ENCODE data around the gene ERC2. TPM values are rescaled to one million over a fixed set of nuclear protein-coding genes. Genes with fewer than 3 reads are reported as not detected.
A peak's percentile ranks its signal among the peaks of the same experiment; 100 is the strongest.
"Not testable (repeated sequence)": the region's sequence is repeated elsewhere in the genome, so short reads cannot be mapped to it uniquely, and the experiment has no call there.

Gene ERC2
- total RNA-seq, 4 donors from 2014 or later, result 0.81 to 2.9 (median 1.6) TPM

DNA sequence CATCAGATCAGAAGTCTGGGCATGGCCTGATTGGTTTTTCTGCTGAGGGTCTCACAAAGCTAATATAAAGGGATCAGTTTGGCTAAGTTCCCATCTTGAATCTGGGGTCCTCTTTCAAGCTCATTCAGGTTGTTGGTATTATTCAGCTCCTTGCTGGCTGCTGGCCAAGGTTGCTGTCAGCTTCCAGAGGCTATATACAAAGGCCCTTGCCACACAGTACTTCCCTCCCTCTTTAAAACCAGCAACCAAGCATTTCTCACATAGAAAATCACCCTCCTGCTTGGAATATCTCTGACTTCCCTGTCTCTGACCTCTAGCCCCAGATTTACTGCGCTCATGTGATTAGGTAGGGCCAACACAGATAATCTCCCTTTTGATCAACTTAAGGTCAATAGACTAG lies 442.9 kb downstream of the ERC2 start:
- WGBS, 2 donors (ENCODE audit: low coverage in 1 of 2), result 73 to 75% methylated on average over 1 of the region's 1 CpG
- TF ChIP-seq POLR2AphosphoS5 (IDR thresholded peaks at IDR 0.05), result no peak

DNA sequence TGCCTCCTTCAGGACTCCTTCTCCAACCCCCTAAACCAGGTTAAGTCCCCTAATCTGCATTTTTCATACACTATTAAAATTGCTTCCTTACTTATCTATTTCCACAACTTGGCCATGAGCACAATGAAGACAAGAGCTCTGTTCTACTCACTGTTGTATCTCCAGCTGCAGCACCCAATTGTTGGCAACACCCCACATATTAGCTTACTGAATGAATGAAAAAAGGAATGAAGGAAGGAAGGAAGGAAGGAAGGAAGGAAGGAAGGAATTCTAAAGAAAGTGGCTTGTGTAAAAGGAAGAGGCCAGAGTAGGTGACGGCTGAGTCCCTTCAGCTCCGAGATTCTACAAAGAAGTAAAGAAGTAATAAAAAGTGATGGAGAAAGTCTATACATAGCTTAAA lies 444.7 kb downstream of the ERC2 start:
- no peaks in the 10 kb centered on the region for H3K27me3 ChIP-seq
- H3K4me1 ChIP-seq, result no peaks in the 10 kb centered on the region
- no peak overlapping the region for H3K27ac ChIP-seq
- no peaks in the 10 kb centered on the region for H3K9me3 ChIP-seq
- no peak for ATAC-seq
- no peaks in the 10 kb centered on the region for H3K36me3 ChIP-seq
- WGBS, 2 donors (ENCODE audit: low coverage in 1 of 2), result 70 to 87% methylated on average over 2 of the region's 2 CpGs
- TF ChIP-seq POLR2A (IDR thresholded peaks at IDR 0.05) (no peak), POLR2AphosphoS5 (IDR thresholded peaks at IDR 0.05) (no peak), EP300 (IDR thresholded peaks at IDR 0.05) (no peak)
- TF ChIP-seq, protein P1, sequence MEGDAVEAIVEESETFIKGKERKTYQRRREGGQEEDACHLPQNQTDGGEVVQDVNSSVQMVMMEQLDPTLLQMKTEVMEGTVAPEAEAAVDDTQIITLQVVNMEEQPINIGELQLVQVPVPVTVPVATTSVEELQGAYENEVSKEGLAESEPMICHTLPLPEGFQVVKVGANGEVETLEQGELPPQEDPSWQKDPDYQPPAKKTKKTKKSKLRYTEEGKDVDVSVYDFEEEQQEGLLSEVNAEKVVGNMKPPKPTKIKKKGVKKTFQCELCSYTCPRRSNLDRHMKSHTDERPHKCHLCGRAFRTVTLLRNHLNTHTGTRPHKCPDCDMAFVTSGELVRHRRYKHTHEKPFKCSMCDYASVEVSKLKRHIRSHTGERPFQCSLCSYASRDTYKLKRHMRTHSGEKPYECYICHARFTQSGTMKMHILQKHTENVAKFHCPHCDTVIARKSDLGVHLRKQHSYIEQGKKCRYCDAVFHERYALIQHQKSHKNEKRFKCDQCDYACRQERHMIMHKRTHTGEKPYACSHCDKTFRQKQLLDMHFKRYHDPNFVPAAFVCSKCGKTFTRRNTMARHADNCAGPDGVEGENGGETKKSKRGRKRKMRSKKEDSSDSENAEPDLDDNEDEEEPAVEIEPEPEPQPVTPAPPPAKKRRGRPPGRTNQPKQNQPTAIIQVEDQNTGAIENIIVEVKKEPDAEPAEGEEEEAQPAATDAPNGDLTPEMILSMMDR (IDR thresholded peaks at IDR 0.05), result no peak
- no peak overlapping the region for H3K4me3 ChIP-seq

More for the DNA sequence above, 442.9 kb downstream of the ERC2 start:
- no peaks in the 10 kb centered on the region for H3K4me1 ChIP-seq
- no peak overlapping the region for H3K4me3 ChIP-seq
- no peaks in the 10 kb centered on the region for H3K27me3 ChIP-seq
- ATAC-seq, result no peak
- no peak overlapping the region for H3K27ac ChIP-seq
- no peaks in the 10 kb centered on the region for H3K9me3 ChIP-seq
- no peaks in the 10 kb centered on the region for H3K36me3 ChIP-seq

DNA sequence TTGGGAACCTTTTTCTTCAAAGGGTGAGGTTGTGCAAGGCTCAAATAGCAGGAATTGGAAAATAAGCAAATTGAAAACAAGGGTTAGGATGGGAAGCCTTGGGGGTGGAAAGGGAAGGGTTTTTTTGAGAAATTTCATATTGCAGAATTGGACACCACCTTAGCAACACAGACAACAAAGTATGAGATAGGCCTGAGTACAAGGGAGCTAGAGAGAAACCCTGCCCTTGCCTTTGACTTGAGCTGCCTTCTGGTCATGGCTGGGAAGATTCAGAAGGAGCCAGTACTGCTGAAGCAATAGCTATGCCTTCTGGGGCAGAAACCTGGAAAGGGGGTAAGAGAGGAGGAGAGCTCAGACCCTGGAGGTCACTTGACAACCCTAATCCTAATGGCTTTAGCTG lies 445.6 kb downstream of the ERC2 start:
- H3K27ac ChIP-seq, result no peak overlapping the region
- ATAC-seq, result peak; percentile 55
- TF ChIP-seq POLR2AphosphoS5 (IDR thresholded peaks at IDR 0.05), result no peak
- TF ChIP-seq POLR2A (IDR thresholded peaks at IDR 0.05), result no peak
- TF ChIP-seq, protein P1 (IDR thresholded peaks at IDR 0.05), result no peak
- TF ChIP-seq EP300 (IDR thresholded peaks at IDR 0.05), result no peak

DNA sequence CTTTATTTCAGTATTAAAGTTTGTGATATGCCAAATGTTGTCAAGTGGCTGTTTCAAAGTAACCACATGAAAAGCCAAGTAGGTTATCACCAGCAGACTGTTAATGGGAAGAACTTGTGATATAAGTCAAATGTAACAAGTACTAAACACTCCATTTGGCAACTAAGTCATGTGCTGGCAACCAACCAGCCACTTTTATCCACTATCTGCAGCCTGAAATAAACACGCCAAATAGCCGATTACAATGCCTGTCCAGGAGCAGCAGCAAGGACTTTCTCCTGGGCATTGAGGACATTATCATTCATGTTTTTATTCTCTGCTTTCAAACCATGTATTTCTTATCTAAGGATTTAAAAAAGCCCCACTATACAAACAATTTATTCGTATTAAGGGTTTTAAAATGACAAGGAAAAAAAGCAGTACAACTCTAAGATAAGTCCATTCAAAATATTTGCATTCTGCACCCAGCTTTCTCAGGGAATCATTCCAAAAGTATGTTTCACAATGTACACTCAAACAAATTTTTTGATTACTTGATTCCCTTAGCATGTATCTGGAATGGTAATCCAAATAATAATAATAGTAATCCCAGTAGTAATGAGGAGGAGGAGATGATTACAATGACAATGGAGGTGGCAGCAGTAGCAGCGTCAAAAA lies 448.6 kb downstream of the ERC2 start:
- Histone ChIP-seq H3K36me3 (no peaks in the 10 kb centered on the region), H3K27me3 (no peaks in the 10 kb centered on the region), H3K4me1 (no peaks in the 10 kb centered on the region), H3K9me3 (no peaks in the 10 kb centered on the region), H3K4me3 (no peak overlapping the region), H3K27ac (no peak overlapping the region)
- no peak for TF ChIP-seq EP300 (IDR thresholded peaks at IDR 0.05)
- TF ChIP-seq, protein P1 (IDR thresholded peaks at IDR 0.05), result no peak
- TF ChIP-seq POLR2AphosphoS5 (IDR thresholded peaks at IDR 0.05), result no peak
- 29 to 44% methylated on average over 4 of the region's 4 CpGs for WGBS, 2 donors (ENCODE audit: low coverage in 1 of 2)
- no peak for ATAC-seq

More for the DNA sequence above, 445.6 kb downstream of the ERC2 start:
- no peaks in the 10 kb centered on the region for H3K36me3 ChIP-seq
- no peaks in the 10 kb centered on the region for H3K9me3 ChIP-seq
- H3K4me1 ChIP-seq, result no peaks in the 10 kb centered on the region
- no peak overlapping the region for H3K4me3 ChIP-seq
- no peaks in the 10 kb centered on the region for H3K27me3 ChIP-seq

DNA sequence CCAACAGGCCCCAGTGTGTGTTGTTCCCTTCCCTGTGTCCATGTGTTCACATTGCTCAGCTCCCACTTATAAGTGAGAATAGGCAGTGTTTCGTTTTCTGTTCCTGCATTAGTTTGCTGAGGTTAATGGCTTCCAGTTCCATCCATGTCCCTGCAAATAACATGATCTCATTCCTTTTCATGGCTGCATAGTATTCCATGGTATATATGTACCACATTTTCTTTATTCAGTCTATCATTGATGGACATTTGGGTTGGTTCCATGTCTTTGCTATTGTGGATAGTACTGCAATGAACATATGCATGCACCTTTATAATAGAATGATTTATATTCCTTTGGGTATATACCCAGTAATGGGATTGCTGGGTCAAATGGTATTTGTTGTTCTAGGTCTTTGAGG lies 452.9 kb downstream of the ERC2 start:
- H3K27me3 ChIP-seq, H3K27ac ChIP-seq, H3K36me3 ChIP-seq, H3K9me3 ChIP-seq, H3K4me1 ChIP-seq, H3K4me3 ChIP-seq, ATAC-seq: not testable (repeated sequence)
- WGBS, 2 donors (ENCODE audit: low coverage in 1 of 2), result 80 to 100% methylated on average over 1 of the region's 1 CpG

DNA sequence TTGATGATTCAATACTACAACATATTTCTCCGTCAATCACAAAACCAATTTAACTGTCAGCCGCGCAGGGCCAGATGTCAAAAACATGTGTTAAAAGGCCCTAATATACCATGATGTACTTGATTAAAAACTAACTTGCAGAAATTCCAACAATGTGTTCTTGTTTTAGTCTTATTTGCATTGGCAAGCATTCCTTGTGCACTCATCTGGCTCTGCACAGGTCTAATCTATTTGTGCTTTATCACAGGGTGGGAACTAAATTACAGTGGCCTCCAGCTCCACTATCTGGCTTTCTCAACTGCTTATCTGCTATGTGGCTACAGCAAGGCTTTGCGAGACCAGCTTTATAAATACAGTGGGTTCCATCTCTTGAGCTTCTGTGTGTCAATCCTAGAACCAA lies 455.5 kb downstream of the ERC2 start:
- Histone ChIP-seq H3K4me3 (no peak overlapping the region), H3K27ac (no peak overlapping the region), H3K36me3 (no peaks in the 10 kb centered on the region), H3K27me3 (no peaks in the 10 kb centered on the region), H3K9me3 (no peaks in the 10 kb centered on the region), H3K4me1 (no peaks in the 10 kb centered on the region)
- no peak for ATAC-seq
- 93 to 100% methylated on average over 3 to 4 of the region's 4 CpGs for WGBS, 2 donors (ENCODE audit: low coverage in 1 of 2)
- TF ChIP-seq, protein P1 (IDR thresholded peaks at IDR 0.05), result no peak
- TF ChIP-seq POLR2A (IDR thresholded peaks at IDR 0.05) (no peak), POLR2AphosphoS5 (IDR thresholded peaks at IDR 0.05) (no peak), EP300 (IDR thresholded peaks at IDR 0.05) (no peak)
